Body of pancreas (tissue), 4 donors: ENCODE results near the gene RNPEPL1.

Experiments used
- CTCF ChIP-seq, 7 experiments: fragments of 450-650 bp in 4 of 7; fragments of 200-600 bp in 3 of 7; sonication (generic) in 3 of 7; IDR thresholded peaks; one replicate each; pipeline ENCODE4 v1.5.1; 2016 to 2019; ENCODE audit warnings: antibody characterized with exemption in 7 of 7
- POLR2A ChIP-seq, 3 donors: fragments of 450-650 bp; IDR thresholded peaks; one replicate each; pipeline ENCODE4 v1.6.1; 2016; ENCODE audit warnings: antibody characterized with exemption in 3 of 3, mild to moderate bottlenecking in 2 of 3

GRCh38 chr2:240560480-240561324 is 7.6 kb upstream of the RNPEPL1 start:
- TF ChIP-seq CTCF (IDR thresholded peaks at IDR 0.05) (peak; percentile 14 to 64 (median 52)), POLR2A (IDR thresholded peaks at IDR 0.05) (peak; percentile 70 to 97 (median 72))
